Measurements from ENCODE around the gene SETD2. TPM values are rescaled to one million over a fixed set of nuclear protein-coding genes. Genes with fewer than 3 reads are reported as not detected.

SETD2 gene
- total RNA-seq, 4 donors from 2014 or later: 54.0 to 70.2 (median 58.5) TPM

- H3K4me3 ChIP-seq: peak overlapping the region; percentile 73 to 80
- no peak for ATAC-seq
- H3K36me3 ChIP-seq: no peaks in the 10 kb centered on the region
- TF ChIP-seq POLR2AphosphoS5 (IDR thresholded peaks at IDR 0.05) (no peak), EP300 (IDR thresholded peaks at IDR 0.05) (no peak), POLR2A (IDR thresholded peaks at IDR 0.05) (no peak)
- TF ChIP-seq, protein P1, sequence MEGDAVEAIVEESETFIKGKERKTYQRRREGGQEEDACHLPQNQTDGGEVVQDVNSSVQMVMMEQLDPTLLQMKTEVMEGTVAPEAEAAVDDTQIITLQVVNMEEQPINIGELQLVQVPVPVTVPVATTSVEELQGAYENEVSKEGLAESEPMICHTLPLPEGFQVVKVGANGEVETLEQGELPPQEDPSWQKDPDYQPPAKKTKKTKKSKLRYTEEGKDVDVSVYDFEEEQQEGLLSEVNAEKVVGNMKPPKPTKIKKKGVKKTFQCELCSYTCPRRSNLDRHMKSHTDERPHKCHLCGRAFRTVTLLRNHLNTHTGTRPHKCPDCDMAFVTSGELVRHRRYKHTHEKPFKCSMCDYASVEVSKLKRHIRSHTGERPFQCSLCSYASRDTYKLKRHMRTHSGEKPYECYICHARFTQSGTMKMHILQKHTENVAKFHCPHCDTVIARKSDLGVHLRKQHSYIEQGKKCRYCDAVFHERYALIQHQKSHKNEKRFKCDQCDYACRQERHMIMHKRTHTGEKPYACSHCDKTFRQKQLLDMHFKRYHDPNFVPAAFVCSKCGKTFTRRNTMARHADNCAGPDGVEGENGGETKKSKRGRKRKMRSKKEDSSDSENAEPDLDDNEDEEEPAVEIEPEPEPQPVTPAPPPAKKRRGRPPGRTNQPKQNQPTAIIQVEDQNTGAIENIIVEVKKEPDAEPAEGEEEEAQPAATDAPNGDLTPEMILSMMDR (IDR thresholded peaks at IDR 0.05): no peak
- no peaks in the 10 kb centered on the region for H3K27me3 ChIP-seq
- 8% methylated on average over 4 of the region's 40 CpGs; no CpG with 5 or more reads in 1 of the 2 donors for WGBS, 2 donors (ENCODE audit: low coverage in 1 of 2)
- H3K9me3 ChIP-seq: no peaks in the 10 kb centered on the region
- peak overlapping the region in 3 of 4 donors; percentile 88 to 97 (median 89) for H3K27ac ChIP-seq
- peaks cover 0 to 52% (median 28%) of the 10 kb centered on the region in 3 donors for H3K4me1 ChIP-seq
These were observed 183.9 kb downstream of the SETD2 start for GRCh38 chr3:46979958-46980497.

DNA sequence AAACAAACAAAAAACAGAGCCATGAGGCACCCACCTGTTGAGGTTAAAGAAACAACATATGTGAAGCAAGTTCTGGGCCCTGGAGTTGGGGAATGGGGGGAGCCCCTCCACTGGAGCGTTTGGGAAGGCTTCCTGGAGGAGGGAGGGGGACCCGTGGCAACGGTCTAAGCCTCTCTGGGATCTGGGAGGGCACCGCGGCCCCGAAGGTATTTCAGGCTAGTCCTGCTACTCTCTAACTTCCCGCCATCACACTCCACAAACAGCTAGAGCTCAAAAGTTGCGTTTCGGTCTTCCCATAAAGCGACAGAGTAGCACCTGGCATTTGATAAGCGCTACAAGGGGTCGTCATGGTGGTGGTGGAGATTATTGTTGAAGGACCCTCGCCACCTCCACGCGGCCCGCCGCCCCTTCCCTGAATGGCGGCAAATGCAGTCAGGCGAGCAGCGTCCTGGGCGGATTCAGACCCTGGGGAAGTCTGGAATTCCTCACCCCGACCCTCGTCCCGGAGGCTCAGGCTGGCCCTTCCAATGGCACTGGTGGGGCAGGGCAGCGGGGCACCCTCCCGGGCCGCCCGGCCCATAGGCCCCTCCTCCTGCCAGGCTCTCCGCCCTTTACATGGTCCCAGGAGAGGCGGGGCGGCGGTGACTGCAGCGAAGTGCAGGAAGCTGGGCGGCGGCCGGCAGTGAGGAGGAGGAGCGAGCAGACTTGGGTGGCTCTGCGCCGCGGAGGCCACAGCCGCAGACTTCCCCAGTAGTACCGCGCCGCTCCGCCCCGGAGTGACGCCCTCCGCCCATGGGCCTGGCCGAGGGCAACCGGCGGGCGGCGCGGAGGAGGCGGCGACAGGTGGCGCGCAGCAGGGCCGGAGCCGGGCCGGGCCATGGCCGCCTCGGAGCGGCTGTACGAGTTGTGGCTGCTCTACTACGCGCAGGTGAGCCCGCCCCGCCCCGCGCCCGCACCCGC is 184.6 kb downstream of the SETD2 start, which contains the start of gene NBEAL2:
Gene NBEAL2 (plus strand): TSS at position 682 of the 960 bp plus-strand sequence. CDS start 196 bp downstream, at position 878.
- peak; percentile 90 for ATAC-seq
- TF ChIP-seq POLR2AphosphoS5 (IDR thresholded peaks at IDR 0.05): peak; percentile 68
- no peak for TF ChIP-seq EP300 (IDR thresholded peaks at IDR 0.05)
- TF ChIP-seq, protein P1 (IDR thresholded peaks at IDR 0.05): peak in 3 of 4 experiments; percentile 34 to 41 (median 36)
- peak; percentile 60 for TF ChIP-seq POLR2A (IDR thresholded peaks at IDR 0.05)
- Histone ChIP-seq H3K36me3 (no peaks in the 10 kb centered on the region), H3K9me3 (no peaks in the 10 kb centered on the region), H3K4me1 (peaks cover 0 to 59% (median 34%) of the 10 kb centered on the region in 3 donors), H3K27me3 (no peaks in the 10 kb centered on the region), H3K27ac (peak within 1 kb of the TSS; percentile 85 to 97 (median 88)), H3K4me3 (peak within 1 kb of the TSS; percentile 73 to 80)
- WGBS, 2 donors (ENCODE audit: low coverage in 1 of 2): no CpG with 5 or more reads among the region's 73 CpGs

DNA sequence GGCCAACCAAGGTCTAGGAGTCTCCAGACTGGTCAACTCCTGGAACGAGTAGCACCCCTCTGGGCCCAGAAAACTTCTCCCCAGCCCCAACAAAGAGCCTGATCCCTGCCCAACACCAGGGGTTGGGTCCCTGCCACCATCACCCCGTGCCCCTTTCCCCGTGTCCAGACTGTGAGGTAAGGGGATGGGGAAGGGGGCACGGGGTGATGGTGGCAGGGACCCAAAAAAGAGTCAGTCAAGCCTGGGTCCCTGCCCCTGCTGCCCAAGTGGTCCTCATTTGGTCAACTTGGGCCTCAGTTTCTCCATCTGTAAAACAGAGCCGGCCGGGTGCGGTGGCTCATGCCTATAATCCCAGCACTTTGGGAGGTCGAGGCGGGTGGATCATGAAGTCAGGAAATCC is 185.5 kb downstream of the SETD2 start:
- peak overlapping the region in 1 of 2 donors; percentile 73 for H3K4me3 ChIP-seq
- no peaks in the 10 kb centered on the region for H3K9me3 ChIP-seq
- no peak for TF ChIP-seq POLR2AphosphoS5 (IDR thresholded peaks at IDR 0.05)
- no peak for ATAC-seq
- no peaks in the 10 kb centered on the region for H3K27me3 ChIP-seq
- WGBS, 2 donors (ENCODE audit: low coverage in 1 of 2): 77 to 100% methylated on average over 1 to 3 of the region's 9 CpGs
- peaks cover 0 to 68% (median 37%) of the 10 kb centered on the region in 3 donors for H3K4me1 ChIP-seq
- no peaks in the 10 kb centered on the region for H3K36me3 ChIP-seq
- H3K27ac ChIP-seq: peak overlapping the region in 3 of 4 donors; percentile 88 to 97 (median 89)

GRCh38 chr3:46977811-46978195 is 186.1 kb downstream of the SETD2 start:
- Histone ChIP-seq H3K27me3 (no peaks in the 10 kb centered on the region), H3K4me1 (peaks cover 0 to 74% (median 37%) of the 10 kb centered on the region in 3 donors), H3K36me3 (no peaks in the 10 kb centered on the region), H3K9me3 (no peaks in the 10 kb centered on the region), H3K27ac (peak overlapping the region in 1 of 4 donors; percentile 97), H3K4me3 (no peak overlapping the region)
- ATAC-seq: no peak
- no peak for TF ChIP-seq EP300 (IDR thresholded peaks at IDR 0.05)
- TF ChIP-seq POLR2A (IDR thresholded peaks at IDR 0.05): no peak
- TF ChIP-seq, protein P1 (IDR thresholded peaks at IDR 0.05): no peak
- no peak for TF ChIP-seq POLR2AphosphoS5 (IDR thresholded peaks at IDR 0.05)
- WGBS, 2 donors (ENCODE audit: low coverage in 1 of 2): 88 to 100% methylated on average over 1 of the region's 5 CpGs
